NOMO-1 (cell line): ENCODE data around the gene FKBP5.
A peak's percentile ranks its signal among the peaks of the same experiment; 100 is the strongest.
"Not testable (repeated sequence)": the region's sequence is repeated elsewhere in the genome, so short reads cannot be mapped to it uniquely, and the experiment has no call there.

Experiments used
- DNase-seq, 2 experiments: peaks; one replicate each; lab custom pipeline; 2025; ENCODE audit not compliant: unreplicated experiment in 2 of 2; lab: John Stamatoyannopoulos, UW

The FKBP5 gene

DNA sequence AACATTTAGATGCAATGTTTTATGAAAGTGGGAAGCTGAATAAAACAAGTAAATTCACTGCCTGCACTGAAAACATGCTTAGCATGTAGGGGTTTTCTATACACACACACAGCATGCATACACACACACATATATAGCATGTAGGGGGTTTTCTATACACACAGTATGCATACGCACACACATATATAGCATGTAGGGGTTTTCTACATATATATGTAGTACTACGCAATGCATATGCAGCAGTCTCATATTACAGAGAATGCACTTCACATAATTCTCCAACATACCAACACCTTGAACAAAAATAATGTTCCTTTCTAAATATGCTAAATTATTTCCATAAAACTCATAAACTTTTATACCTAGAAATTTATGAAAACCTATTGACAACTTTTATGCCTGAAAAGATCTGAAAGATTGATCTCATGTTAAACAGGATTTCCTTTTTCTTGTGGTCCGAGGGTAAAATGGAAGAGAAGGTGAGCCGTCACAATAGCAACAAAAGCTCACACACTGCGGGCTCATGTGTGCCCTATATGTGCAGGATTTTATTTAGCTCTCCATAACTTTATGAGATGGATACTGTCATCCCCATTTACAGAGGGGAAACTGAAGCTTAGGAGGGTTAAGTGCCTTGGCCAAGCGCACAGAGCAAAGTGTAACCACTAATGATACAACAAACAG is 94.1 kb downstream of the FKBP5 start:
- DNase-seq, result no peak

DNA sequence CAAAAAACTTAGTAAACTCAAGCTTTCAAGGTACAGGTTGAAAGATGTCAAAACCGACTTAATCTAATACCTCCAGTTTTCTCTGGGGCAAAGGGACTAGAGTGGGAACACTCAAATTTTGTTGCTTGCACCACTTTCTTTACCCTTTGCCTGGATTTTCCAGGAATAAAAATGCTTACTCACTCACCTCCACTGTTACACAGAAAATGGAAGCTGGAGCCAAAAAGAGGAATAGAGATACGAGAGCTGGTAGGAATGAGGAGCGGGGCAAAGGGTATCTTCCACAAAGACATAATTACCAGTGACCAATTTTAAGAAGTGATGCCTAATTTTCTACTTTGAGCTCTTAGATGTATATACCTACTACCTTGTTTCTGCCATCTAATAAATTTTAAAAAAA is 96.5 kb downstream of the FKBP5 start:
- DNase-seq, result no peak

GRCh38 chr6:35590622-35591066 is 98.1 kb downstream of the FKBP5 start:
- DNase-seq, result no peak

DNA sequence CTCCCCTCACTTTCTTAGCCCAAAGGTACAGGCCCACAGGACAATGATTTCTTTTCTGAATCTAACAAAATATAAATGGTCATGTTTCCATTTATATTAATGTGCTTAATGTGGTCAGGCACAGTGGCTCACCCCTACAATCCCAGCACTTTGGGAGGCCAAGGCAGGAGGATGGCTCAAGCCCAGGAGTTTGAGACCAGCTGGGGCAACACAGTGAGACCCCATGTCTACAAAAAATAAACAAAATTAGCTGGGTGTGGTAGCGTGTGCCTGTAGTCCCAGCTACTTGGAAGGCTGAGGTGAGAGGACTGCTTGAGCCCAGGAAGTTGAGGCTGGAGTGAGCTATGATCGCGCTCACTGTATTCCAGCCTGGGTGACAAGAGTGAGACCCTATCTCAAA is 98.8 kb downstream of the FKBP5 start:
- no peak for DNase-seq

DNA sequence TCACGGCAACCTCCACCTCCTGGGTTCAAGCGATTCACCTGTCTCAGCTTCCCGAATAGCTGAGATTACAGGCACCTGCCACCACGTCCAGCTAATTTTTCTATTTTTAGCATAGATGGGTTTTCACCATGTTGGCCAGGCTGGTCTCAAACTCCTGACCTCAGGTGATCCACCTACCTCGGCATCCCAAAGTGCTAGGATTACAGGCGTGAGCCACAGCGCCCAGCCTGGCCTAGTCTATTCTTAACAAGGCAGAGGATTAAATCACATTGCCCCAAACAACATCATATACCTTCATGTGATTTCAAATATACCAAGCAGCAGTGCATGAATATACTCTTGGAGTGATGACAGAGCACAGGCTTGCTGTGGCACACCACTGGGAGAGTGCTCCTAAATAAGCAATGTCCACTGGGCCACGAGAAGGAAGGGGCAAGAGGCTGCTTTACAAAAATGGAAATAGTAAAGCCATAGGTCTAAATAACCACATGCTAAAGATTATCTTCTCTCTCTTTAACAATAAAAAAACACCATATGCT is 99.4 kb downstream of the FKBP5 start:
- no peak for DNase-seq

DNA sequence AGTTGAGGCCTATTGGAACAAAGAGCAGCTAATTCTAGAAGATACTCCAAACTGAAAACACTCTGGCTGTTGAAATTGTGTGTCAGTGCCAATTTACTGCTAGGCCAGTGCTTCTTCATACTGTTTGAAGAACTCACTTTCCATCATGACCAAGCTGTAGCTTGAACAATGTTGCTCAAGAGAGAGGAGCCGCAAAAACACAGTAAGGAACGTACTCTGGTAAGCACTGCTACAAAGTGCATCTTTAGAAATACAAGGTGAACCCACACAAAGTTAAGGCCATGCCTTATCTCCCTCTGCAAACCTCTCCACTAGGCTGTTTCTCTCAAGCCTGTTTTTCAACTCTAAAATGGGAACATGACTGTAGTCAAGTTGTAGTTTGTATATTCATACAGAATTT is 101.5 kb downstream of the FKBP5 start:
- DNase-seq, result peak; percentile 4 to 50

DNA sequence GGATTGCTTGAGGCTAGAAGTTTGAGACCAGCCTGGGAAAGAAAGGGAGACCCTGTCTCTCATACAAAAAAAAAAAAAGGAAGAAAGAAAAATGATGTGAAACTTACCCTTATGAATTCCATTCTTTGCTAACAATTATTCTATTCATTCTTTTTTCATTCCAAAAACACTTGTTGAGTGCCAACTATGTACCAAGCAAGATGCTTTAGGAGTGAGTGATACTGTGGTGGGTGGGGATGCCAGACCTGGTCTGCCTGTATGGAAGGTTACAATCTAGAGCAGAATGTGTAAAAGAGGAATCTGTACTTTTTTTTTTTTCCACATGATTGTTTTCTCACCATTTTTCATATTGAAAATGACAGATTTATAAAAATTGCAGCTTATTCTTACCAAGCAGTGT is 102.2 kb downstream of the FKBP5 start:
- DNase-seq, result no peak

DNA sequence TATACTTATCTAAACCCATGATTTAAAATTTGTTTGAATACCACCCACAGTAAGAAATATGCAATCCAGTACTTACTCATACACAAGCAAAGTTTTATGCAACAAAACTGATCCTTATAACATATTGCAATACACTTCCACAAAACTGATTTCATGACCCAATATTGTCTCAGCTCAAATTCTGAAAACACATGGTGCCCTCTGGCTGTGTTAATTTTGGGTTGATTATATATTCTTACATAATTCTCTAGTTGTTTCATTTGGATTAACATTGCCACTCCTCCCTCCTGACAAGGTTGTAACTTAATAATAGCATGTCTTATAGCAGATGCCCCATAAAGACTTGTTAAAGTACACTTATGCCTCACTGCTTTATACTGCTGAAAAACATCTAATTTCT is 103.1 kb downstream of the FKBP5 start:
- no peak for DNase-seq

GRCh38 chr6:35583893-35584688 is 104.6 kb downstream of the FKBP5 start:
- peak; percentile 29 to 72 for DNase-seq

DNA sequence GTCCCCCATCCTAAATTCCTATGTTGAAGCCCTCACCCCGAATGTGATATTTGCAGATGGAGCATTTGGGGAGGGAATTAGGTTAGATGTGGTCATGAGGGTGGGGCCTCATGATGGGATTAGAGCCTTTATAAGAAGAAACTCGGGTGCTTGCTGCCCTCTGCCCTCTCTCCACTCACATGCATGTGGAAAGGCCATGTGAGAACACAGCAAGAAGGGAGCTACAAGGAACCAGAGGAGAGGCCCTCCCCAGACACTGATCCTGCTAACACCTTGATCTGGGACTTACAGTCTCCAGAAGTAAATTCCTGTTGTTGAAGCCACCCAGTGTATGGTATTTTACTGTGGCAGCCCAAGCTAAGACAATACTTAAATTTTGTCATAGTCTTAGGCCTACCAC is 106.4 kb downstream of the FKBP5 start:
- no peak for DNase-seq

DNA sequence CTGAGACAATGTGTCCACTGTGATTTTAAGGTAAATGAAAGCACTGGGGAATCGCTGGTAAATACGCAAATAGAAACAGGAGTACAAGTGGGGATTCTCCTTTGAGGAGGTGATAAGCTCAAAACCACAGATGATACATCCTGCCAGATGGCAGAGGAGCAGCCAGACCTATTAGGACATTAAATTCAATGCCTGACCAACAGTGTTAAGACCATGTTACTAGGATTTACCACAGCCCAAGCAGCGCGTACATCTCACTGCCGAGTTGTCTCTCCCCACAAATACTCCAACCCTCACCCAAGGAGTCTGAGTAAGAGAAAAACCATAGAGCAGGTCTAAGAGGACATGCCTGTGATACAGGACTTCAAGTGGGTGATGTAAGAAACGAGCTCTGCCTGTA is 107.1 kb downstream of the FKBP5 start:
- no peak for DNase-seq

GRCh38 chr6:35580836-35581235 is 107.9 kb downstream of the FKBP5 start:
- DNase-seq, result no peak

GRCh38 chr6:35576682-35577081 is 112.0 kb downstream of the FKBP5 start:
- DNase-seq, result no peak

GRCh38 chr6:35573495-35574110 is 115.1 kb downstream of the FKBP5 start:
- no peak for DNase-seq

- not testable (repeated sequence) for DNase-seq
Observed at GRCh38 chr6:35570885-35571330, 117.8 kb downstream of the FKBP5 start.

DNA sequence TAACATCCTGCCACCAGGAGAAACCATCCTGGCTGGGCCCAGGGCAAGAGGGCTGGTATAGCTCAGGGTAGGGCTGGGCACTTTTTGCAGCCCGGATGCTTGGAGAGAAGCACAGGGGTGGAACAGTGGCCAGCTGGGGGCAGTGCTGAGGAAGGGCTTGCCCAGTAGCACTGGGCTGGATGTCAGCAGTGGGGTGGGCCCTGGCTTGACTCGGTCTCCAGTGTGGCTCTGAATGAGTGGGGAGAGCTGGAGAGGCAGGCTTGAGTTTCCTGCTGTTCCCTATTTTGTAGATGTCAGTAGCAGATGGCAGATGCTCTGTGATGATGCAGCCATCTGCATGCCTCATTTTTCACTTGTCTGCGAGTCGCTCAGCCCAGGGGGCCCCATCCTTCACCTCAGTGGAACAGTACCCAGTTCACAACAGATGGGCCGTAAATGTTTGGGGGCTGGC is 119.7 kb downstream of the FKBP5 start:
- no peak for DNase-seq

DNA sequence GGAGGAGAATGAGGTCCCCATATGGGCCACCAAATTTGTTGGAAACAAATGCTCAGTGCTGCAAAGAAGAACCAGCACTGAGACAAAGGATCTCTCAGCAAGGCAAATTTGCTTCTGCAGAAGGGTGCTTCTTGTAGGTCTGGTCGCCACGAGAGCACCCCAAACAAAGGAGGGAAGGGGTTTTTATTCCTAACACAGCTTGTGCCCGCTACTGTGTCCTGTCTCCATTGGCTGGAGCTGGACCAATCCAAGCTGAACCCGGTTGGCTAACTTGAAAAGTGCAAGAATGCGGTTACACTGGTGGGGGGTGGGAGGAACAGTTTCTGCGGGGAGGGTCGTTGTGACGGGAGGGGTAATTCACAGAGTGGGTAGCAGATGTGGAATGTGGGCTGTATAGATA is 121.9 kb downstream of the FKBP5 start:
- no peak for DNase-seq

DNA sequence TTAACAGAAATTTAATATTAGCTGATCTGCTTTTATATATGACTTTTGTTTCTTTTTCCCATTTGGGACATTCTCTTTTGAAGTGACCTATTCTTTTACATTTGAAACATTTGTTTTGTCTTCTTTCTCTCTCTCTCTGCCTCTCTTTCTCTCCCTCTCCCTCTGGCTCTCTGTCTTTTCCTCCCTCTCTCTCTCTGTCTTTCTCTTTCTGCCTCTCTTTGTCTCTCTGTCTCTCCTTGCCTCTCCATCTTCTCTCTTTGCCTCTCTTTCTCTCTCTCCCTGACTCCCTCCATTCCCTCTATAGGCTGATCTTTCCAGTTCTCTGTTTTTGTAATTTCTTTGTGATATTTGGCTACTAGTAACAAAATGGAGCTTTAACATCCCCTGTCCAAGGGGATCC is 124.0 kb downstream of the FKBP5 start:
- no peak for DNase-seq

DNA sequence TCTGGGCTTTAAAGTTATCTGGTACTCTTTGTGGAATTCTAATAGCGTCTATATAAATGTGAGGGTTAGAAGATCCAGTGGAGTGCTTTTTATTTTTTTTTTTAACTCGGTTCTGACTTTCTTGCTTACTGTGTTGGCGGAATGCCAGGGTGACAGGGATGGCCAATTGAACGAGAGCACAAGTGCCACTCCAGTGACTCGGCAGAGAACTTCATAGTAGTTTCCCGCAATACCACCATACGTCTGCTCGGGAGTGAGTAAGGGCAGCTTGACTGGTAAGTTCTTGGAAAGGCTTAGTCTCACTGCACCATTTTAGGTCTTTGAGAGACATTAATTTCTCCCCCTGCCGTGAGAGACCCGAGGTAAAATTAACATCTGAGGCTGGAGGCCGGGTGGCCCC is 126.7 kb downstream of the FKBP5 start:
- no peak for DNase-seq

DNA sequence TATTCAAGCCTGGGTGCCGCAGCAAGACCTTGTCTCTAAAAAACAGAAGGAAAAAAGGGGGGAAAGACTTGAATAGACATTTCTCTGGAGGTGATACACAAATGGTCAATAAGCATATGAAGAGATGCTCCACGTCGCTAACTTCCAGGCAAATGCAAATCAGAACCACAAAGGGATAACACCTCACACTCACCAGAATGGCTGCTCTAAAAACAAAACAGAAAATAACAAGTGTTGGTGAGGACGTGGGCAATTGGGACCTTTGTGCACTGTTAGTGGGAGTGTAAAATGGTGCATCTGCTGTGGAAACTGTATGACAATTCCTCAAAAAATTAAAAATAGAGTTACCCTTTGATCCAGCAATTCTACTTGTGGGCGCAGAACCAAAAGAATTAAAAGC is 127.6 kb downstream of the FKBP5 start:
- no peak for DNase-seq

DNA sequence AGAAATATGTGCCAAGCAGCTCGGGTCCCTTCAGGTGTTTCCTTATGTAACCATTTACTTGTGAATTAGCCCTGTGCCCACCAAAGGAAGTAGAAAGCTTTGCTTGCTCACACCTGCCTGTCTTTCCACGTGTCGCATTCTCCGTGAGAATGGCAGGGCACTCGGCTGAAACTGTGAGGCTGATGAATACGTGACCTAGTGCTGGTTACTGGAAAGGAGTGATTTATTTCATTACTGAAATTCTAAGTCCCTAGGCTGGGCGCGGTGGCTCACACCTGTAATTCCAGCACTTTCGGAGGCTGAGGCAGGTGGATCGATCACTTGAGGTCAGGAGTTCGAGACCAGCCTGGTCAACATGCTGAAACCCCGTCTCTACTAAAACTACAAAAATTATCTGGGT is 130.1 kb downstream of the FKBP5 start:
- no peak for DNase-seq
